ENCODE data around the gene KLHL3. TPM values are rescaled to one million over a fixed set of nuclear protein-coding genes. Genes with fewer than 3 reads are reported as not detected.

The KLHL3 gene
- total RNA-seq, 4 donors from 2014 or later = 0.46 to 4.6 (median 1.7) TPM

DNA sequence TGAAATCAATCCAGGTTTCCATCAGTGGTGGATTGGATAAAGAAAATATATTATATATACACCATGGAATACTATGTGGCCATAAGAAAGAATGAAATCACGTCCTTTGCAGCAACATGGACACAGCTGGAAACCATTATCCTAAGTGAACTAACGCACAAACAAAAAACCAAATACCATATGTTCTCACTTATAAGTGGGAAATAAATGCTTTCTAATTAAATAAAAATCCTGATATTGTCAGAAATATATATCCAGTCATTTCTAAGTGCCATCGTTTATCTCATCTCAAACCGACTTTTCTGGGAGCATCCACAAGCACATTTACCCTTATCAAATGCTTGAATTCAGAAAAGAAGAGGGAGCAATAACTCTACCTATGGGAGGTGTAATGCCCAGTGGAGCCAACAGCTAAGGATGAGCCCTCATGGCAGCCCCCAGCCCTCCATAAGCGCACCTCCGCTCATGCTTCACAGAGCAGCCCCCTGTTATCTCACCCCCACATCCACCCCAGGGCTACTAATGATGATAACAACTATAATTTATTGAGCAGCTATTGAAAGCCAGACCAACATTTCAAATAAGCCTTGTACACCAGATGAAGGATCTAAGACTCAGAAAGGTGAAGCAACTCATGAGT, 135.0 kb downstream of the KLHL3 start:
- no peaks in the 10 kb centered on the region for H3K4me1 ChIP-seq
- H3K9me3 ChIP-seq = no peaks in the 10 kb centered on the region
- no peaks in the 10 kb centered on the region for H3K36me3 ChIP-seq
- intact Hi-C loops (cut with DNase I; ENCODE audit: low total_unique reads) (no loop called here), in situ Hi-C loops (cut with MboI; ENCODE audit: low sequenced_read_pairs in 4 of 4) (no loop called here)
- H3K27me3 ChIP-seq = peaks cover 0 to 5% (median 0%) of the 10 kb centered on the region in 3 donors
- H3K27ac ChIP-seq = no peak overlapping the region
- H3K4me3 ChIP-seq = no peak overlapping the region
- TF ChIP-seq, protein P1, sequence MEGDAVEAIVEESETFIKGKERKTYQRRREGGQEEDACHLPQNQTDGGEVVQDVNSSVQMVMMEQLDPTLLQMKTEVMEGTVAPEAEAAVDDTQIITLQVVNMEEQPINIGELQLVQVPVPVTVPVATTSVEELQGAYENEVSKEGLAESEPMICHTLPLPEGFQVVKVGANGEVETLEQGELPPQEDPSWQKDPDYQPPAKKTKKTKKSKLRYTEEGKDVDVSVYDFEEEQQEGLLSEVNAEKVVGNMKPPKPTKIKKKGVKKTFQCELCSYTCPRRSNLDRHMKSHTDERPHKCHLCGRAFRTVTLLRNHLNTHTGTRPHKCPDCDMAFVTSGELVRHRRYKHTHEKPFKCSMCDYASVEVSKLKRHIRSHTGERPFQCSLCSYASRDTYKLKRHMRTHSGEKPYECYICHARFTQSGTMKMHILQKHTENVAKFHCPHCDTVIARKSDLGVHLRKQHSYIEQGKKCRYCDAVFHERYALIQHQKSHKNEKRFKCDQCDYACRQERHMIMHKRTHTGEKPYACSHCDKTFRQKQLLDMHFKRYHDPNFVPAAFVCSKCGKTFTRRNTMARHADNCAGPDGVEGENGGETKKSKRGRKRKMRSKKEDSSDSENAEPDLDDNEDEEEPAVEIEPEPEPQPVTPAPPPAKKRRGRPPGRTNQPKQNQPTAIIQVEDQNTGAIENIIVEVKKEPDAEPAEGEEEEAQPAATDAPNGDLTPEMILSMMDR (IDR thresholded peaks at IDR 0.05 in 4 of 5, conservative IDR thresholded peaks at IDR 0.05 in 1 of 5) = no peak
- TF ChIP-seq POLR2A (IDR thresholded peaks at IDR 0.05) = no peak
- DNase-seq (no peak), ATAC-seq (no peak)

DNA sequence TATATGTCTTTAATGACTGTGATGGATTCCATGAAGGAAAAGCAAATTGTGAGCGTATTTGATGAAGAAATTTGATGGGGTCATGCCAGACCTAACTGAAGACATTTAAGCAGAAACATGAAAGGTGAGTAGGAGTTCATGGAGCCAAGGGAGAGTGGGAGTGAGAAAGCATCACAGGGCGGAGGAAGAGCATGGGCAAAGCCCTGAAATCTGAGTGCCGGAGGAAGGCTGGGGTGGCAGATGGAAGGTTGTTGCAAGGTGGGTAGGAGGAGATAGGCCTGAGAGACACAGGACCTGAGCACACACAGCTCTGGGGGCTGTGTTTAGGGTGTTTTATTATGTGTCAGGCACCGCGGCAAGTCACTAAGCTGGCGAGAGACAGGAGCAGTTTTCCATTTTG, 136.4 kb downstream of the KLHL3 start:
- H3K27ac ChIP-seq = no peak overlapping the region
- H3K4me3 ChIP-seq = no peak overlapping the region
- H3K4me1 ChIP-seq = no peaks in the 10 kb centered on the region
- H3K9me3 ChIP-seq = no peaks in the 10 kb centered on the region
- no peaks in the 10 kb centered on the region for H3K36me3 ChIP-seq
- intact Hi-C loops (cut with DNase I; ENCODE audit: low total_unique reads) = no loop called here
- H3K27me3 ChIP-seq = peaks cover 0 to 5% (median 0%) of the 10 kb centered on the region in 3 donors
- TF ChIP-seq, protein P1 (IDR thresholded peaks at IDR 0.05 in 4 of 5, conservative IDR thresholded peaks at IDR 0.05 in 1 of 5) = no peak
- no peak for ATAC-seq
- no peak for DNase-seq
- in situ Hi-C loops (cut with MboI; ENCODE audit: low sequenced_read_pairs in 4 of 4) = no loop called here

DNA sequence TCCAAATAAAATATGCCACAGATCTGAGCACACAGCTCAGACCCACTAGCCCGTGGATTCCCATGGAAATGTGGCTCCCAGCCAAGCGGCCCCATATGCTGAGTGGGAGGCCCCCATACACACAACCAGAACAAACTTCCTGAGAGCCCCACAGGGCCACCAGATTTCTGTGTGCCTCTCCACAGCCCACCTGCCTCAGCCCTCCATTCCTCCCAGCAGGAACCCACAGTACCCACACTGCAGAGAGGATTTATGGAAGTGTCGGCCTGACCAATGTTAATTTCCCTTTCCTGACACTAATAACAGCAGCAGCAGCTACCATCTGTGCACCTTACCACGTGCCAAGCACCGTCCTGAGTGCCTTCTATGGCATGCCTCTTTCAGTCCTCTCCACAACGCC, 137.5 kb downstream of the KLHL3 start:
- intact Hi-C loops (cut with DNase I; ENCODE audit: low total_unique reads) = no loop called here
- Histone ChIP-seq H3K9me3 (no peaks in the 10 kb centered on the region), H3K36me3 (no peaks in the 10 kb centered on the region), H3K27ac (no peak overlapping the region), H3K4me3 (no peak overlapping the region), H3K27me3 (peaks cover 0 to 5% (median 0%) of the 10 kb centered on the region in 3 donors), H3K4me1 (no peaks in the 10 kb centered on the region)
- DNase-seq = no peak
- no peak for TF ChIP-seq POLR2A (IDR thresholded peaks at IDR 0.05)
- TF ChIP-seq, protein P1 (IDR thresholded peaks at IDR 0.05 in 4 of 5, conservative IDR thresholded peaks at IDR 0.05 in 1 of 5) = no peak
- ATAC-seq = no peak
- in situ Hi-C loops (cut with MboI; ENCODE audit: low sequenced_read_pairs in 4 of 4) = no loop called here

DNA sequence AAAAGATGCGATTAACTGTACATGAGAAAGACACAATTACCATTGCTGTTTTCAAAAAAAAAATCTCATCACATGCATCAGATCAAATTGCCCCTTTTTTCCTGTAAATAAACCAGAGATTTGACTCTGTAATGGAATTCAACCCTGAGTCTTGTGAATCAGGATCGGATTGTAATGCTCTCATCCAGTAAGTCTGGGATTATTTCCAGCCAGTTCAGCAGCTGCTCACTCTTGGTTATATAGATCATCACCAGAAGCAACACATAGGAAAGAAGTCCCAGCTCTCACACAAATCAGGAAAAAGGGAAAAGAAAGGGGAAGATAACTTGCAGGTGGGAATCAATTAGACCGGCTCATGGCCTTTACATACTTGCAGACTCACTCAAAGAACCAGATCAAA, 138.9 kb downstream of the KLHL3 start:
- no peaks in the 10 kb centered on the region for H3K9me3 ChIP-seq
- no peak for ATAC-seq
- H3K27ac ChIP-seq = no peak overlapping the region
- in situ Hi-C loops (cut with MboI; ENCODE audit: low sequenced_read_pairs in 4 of 4) (no loop called here), intact Hi-C loops (cut with DNase I; ENCODE audit: low total_unique reads) (no loop called here)
- TF ChIP-seq, protein P1 (IDR thresholded peaks at IDR 0.05 in 4 of 5, conservative IDR thresholded peaks at IDR 0.05 in 1 of 5) = no peak
- no peak for TF ChIP-seq POLR2A (IDR thresholded peaks at IDR 0.05)
- no peaks in the 10 kb centered on the region for H3K4me1 ChIP-seq
- no peak overlapping the region for H3K4me3 ChIP-seq
- peaks cover 0 to 5% (median 0%) of the 10 kb centered on the region in 3 donors for H3K27me3 ChIP-seq
- no peaks in the 10 kb centered on the region for H3K36me3 ChIP-seq
- no peak for DNase-seq
